ENCODE measurements around the gene TBC1D16. TPM values are rescaled to one million over a fixed set of nuclear protein-coding genes. Genes with fewer than 3 reads are reported as not detected.

TBC1D16 gene
- 10 to 100 TPM; 12.9 to 50.5 (median 33.4) TPM for total RNA-seq

- H3K4me3 ChIP-seq = peak within 1 kb of the TSS; percentile 80 to 97 (median 89)
Measured at GRCh38 chr17:80035687-80035936, at the start of gene TBC1D16. Gene TBC1D16 (minus strand): TSS chr17:80035872. CDS start chr17:80013547, 22,325 bp downstream.

GRCh38 chr17:80084773-80085172, 49.1 kb upstream of the TBC1D16 start:
- no peak overlapping the region for H3K27ac ChIP-seq
- in situ Hi-C loops (cut with MboI; ENCODE audit: low pct_unique_long_range_greater_than_20kb in 2 of 9, low sequenced_read_pairs in 9 of 9, unreplicated experiment in 9 of 9) = no loop called here
- H3K4me3 ChIP-seq = no peak overlapping the region
- no peak for ATAC-seq (replicated peaks in 6 of 8)
- WGBS, 10 experiments = 80 to 96% (median 91%) methylated on average over 1 to 9 of the region's 15 CpGs; no CpG with 5 or more reads in 3 of the 10 experiments
- peaks cover 0 to 6% of the 10 kb centered on the region in 2 donors for H3K4me1 ChIP-seq (replicated peaks in 1 of 2)

More at GRCh38 chr17:80035687-80035936, at the start of gene TBC1D16:
- peak within 1 kb of the TSS; percentile 94 for H3K27ac ChIP-seq
- ATAC-seq (replicated peaks in 6 of 8) = no peak
- WGBS, 10 experiments = no CpG with 5 or more reads among the region's 46 CpGs
- peaks cover 30% of the 10 kb centered on the region in 2 donors for H3K4me1 ChIP-seq (replicated peaks in 1 of 2)
- in situ Hi-C loops (cut with MboI; ENCODE audit: low pct_unique_long_range_greater_than_20kb in 2 of 9, low sequenced_read_pairs in 9 of 9, unreplicated experiment in 9 of 9) = no loop called here

GRCh38 chr17:80083136-80083661, 47.5 kb upstream of the TBC1D16 start:
- in situ Hi-C loops (cut with MboI; ENCODE audit: low pct_unique_long_range_greater_than_20kb in 2 of 9, low sequenced_read_pairs in 9 of 9, unreplicated experiment in 9 of 9) = no loop called here
- H3K4me3 ChIP-seq = no peak overlapping the region

GRCh38 chr17:80082403-80083135, 46.9 kb upstream of the TBC1D16 start:
- Histone ChIP-seq H3K27ac (no peak overlapping the region), H3K4me3 (no peak overlapping the region), H3K4me1 (replicated peaks in 1 of 2) (peaks cover 0 to 6% of the 10 kb centered on the region in 2 donors)
- in situ Hi-C loops (cut with MboI; ENCODE audit: low pct_unique_long_range_greater_than_20kb in 2 of 9, low sequenced_read_pairs in 9 of 9, unreplicated experiment in 9 of 9) = no loop called here
- peak; percentile 60 to 94 (median 72) for ATAC-seq (replicated peaks in 6 of 8)
- 20% methylated on average over 2 of the region's 20 CpGs; no CpG with 5 or more reads in 9 of the 10 experiments for WGBS, 10 experiments

More at GRCh38 chr17:80083136-80083661, 47.5 kb upstream of the TBC1D16 start:
- WGBS, 10 experiments = 60 to 100% methylated on average over 2 of the region's 13 CpGs; no CpG with 5 or more reads in 8 of the 10 experiments
- peak in 2 of 8 experiments; percentile 15 to 18 for ATAC-seq (replicated peaks in 6 of 8)
- no peak overlapping the region for H3K27ac ChIP-seq
- peaks cover 0 to 6% of the 10 kb centered on the region in 2 donors for H3K4me1 ChIP-seq (replicated peaks in 1 of 2)

- 89 to 100% (median 100%) methylated on average over 1 to 5 of the region's 14 CpGs; no CpG with 5 or more reads in 5 of the 10 experiments for WGBS, 10 experiments
- in situ Hi-C loops (cut with MboI; ENCODE audit: low pct_unique_long_range_greater_than_20kb in 2 of 9, low sequenced_read_pairs in 9 of 9, unreplicated experiment in 9 of 9) = no loop called here
- Histone ChIP-seq H3K27ac (no peak overlapping the region), H3K4me3 (no peak overlapping the region), H3K4me1 (replicated peaks in 1 of 2) (peaks cover 0 to 6% of the 10 kb centered on the region in 2 donors)
- no peak for ATAC-seq (replicated peaks in 6 of 8)
Measured at GRCh38 chr17:80081596-80081995, 45.9 kb upstream of the TBC1D16 start.

GRCh38 chr17:80080081-80080480, 44.4 kb upstream of the TBC1D16 start:
- in situ Hi-C loops (cut with MboI; ENCODE audit: low pct_unique_long_range_greater_than_20kb in 2 of 9, low sequenced_read_pairs in 9 of 9, unreplicated experiment in 9 of 9) = no loop called here
- H3K4me3 ChIP-seq = no peak overlapping the region
- ATAC-seq (replicated peaks in 6 of 8) = no peak
- 66 to 100% (median 81%) methylated on average over 2 to 6 of the region's 6 CpGs; no CpG with 5 or more reads in 1 of the 10 experiments for WGBS, 10 experiments
- peaks cover 0 to 6% of the 10 kb centered on the region in 2 donors for H3K4me1 ChIP-seq (replicated peaks in 1 of 2)
- H3K27ac ChIP-seq = no peak overlapping the region

GRCh38 chr17:80072410-80072809, 36.7 kb upstream of the TBC1D16 start:
- H3K4me1 ChIP-seq (replicated peaks in 1 of 2) = no peaks in the 10 kb centered on the region
- in situ Hi-C loops (cut with MboI; ENCODE audit: low pct_unique_long_range_greater_than_20kb in 2 of 9, low sequenced_read_pairs in 9 of 9, unreplicated experiment in 9 of 9) = no loop called here
- no peak for ATAC-seq (replicated peaks in 6 of 8)
- WGBS, 10 experiments = 60 to 100% (median 95%) methylated on average over 1 to 5 of the region's 6 CpGs
- no peak overlapping the region for H3K27ac ChIP-seq
- no peak overlapping the region for H3K4me3 ChIP-seq

GRCh38 chr17:80071116-80071841, 35.6 kb upstream of the TBC1D16 start:
- H3K27ac ChIP-seq = no peak overlapping the region
- no peak overlapping the region for H3K4me3 ChIP-seq
- in situ Hi-C loops (cut with MboI; ENCODE audit: low pct_unique_long_range_greater_than_20kb in 2 of 9, low sequenced_read_pairs in 9 of 9, unreplicated experiment in 9 of 9) = no loop called here
- peak in 3 of 8 experiments; percentile 29 to 75 (median 33) for ATAC-seq (replicated peaks in 6 of 8)
- no peaks in the 10 kb centered on the region for H3K4me1 ChIP-seq (replicated peaks in 1 of 2)
- 18 to 100% (median 66%) methylated on average over 1 to 12 of the region's 20 CpGs; no CpG with 5 or more reads in 3 of the 10 experiments for WGBS, 10 experiments

GRCh38 chr17:80070375-80071115, 34.9 kb upstream of the TBC1D16 start:
- H3K27ac ChIP-seq = no peak overlapping the region
- in situ Hi-C loops (cut with MboI; ENCODE audit: low pct_unique_long_range_greater_than_20kb in 2 of 9, low sequenced_read_pairs in 9 of 9, unreplicated experiment in 9 of 9) = no loop called here
- H3K4me3 ChIP-seq = no peak overlapping the region
- WGBS, 10 experiments = 93 to 100% (median 95%) methylated on average over 1 to 10 of the region's 15 CpGs; no CpG with 5 or more reads in 1 of the 10 experiments
- peak in 1 of 8 experiments; percentile 69 for ATAC-seq (replicated peaks in 6 of 8)
- no peaks in the 10 kb centered on the region for H3K4me1 ChIP-seq (replicated peaks in 1 of 2)

- H3K27ac ChIP-seq = no peak overlapping the region
- in situ Hi-C loops (cut with MboI; ENCODE audit: low pct_unique_long_range_greater_than_20kb in 2 of 9, low sequenced_read_pairs in 9 of 9, unreplicated experiment in 9 of 9) = no loop called here
- ATAC-seq (replicated peaks in 6 of 8) = peak in 3 of 8 experiments; percentile 23 to 79 (median 78)
Measured at GRCh38 chr17:80068301-80069222, 32.9 kb upstream of the TBC1D16 start.

GRCh38 chr17:80067393-80067986, 31.8 kb upstream of the TBC1D16 start:
- Histone ChIP-seq H3K4me3 (no peak overlapping the region), H3K27ac (no peak overlapping the region), H3K4me1 (replicated peaks in 1 of 2) (no peaks in the 10 kb centered on the region)
- in situ Hi-C loops (cut with MboI; ENCODE audit: low pct_unique_long_range_greater_than_20kb in 2 of 9, low sequenced_read_pairs in 9 of 9, unreplicated experiment in 9 of 9) = no loop called here
- ATAC-seq (replicated peaks in 6 of 8) = no peak
- 81 to 95% (median 89%) methylated on average over 4 to 31 of the region's 31 CpGs; no CpG with 5 or more reads in 1 of the 10 experiments for whole genome bisulfite sequencing, 10 experiments

More at GRCh38 chr17:80068301-80069222, 32.9 kb upstream of the TBC1D16 start:
- no peak overlapping the region for H3K4me3 ChIP-seq
- H3K4me1 ChIP-seq (replicated peaks in 1 of 2) = no peaks in the 10 kb centered on the region
- 56 to 95% (median 80%) methylated on average over 1 to 10 of the region's 23 CpGs; no CpG with 5 or more reads in 2 of the 10 experiments for WGBS, 10 experiments
